Femur (tissue), 1 donor: Measurements from ENCODE around the gene AKAP13.
"Not testable (repeated sequence)": the region's sequence is repeated elsewhere in the genome, so short reads cannot be mapped to it uniquely, and the experiment has no call there.

Experiments used
- DNase-seq: peaks from one replicate; pipeline ENCODE4 v3.0.0-alpha.2; 2017

The AKAP13 gene

GRCh38 chr15:85348048-85348766 lies 32.2 kb upstream of the AKAP13 start:
- DNase-seq, result not testable (repeated sequence)

- DNase-seq, result not testable (repeated sequence)
Measured at GRCh38 chr15:85349062-85349461, 31.3 kb upstream of the AKAP13 start.

- no peak for DNase-seq
Measured at GRCh38 chr15:85350395-85350794, 30.0 kb upstream of the AKAP13 start.

- DNase-seq, result not testable (repeated sequence)
Measured at GRCh38 chr15:85351501-85351900, 28.9 kb upstream of the AKAP13 start.

GRCh38 chr15:85351965-85352364 lies 28.4 kb upstream of the AKAP13 start:
- DNase-seq, result no peak

GRCh38 chr15:85353516-85353915 lies 26.9 kb upstream of the AKAP13 start:
- DNase-seq, result no peak

GRCh38 chr15:85354461-85354860 lies 25.9 kb upstream of the AKAP13 start:
- peak; percentile 36 for DNase-seq

- DNase-seq, result no peak
Measured at GRCh38 chr15:85354948-85355347, 25.5 kb upstream of the AKAP13 start.

- DNase-seq, result no peak
Measured at GRCh38 chr15:85356276-85356675, 24.1 kb upstream of the AKAP13 start.

GRCh38 chr15:85361323-85361722 lies 19.1 kb upstream of the AKAP13 start:
- DNase-seq, result no peak

- DNase-seq, result no peak
Measured at GRCh38 chr15:85362436-85363081, 17.8 kb upstream of the AKAP13 start.

GRCh38 chr15:85365980-85366379 lies 14.4 kb upstream of the AKAP13 start:
- DNase-seq, result no peak

GRCh38 chr15:85367741-85368140 lies 12.7 kb upstream of the AKAP13 start:
- no peak for DNase-seq

- no peak for DNase-seq
Measured at GRCh38 chr15:85374831-85375230, 5.6 kb upstream of the AKAP13 start.

- DNase-seq, result no peak
Measured at GRCh38 chr15:85377269-85377668, 3.1 kb upstream of the AKAP13 start.

GRCh38 chr15:85377986-85378385 lies 2.4 kb upstream of the AKAP13 start:
- DNase-seq, result no peak

- peak; percentile 47 for DNase-seq
Measured at GRCh38 chr15:85379403-85380131, 836 bp upstream of the AKAP13 start.

- no peak for DNase-seq
Measured at GRCh38 chr15:85380812-85381642, 624 bp downstream of the AKAP13 start.

GRCh38 chr15:85381850-85382751 lies 1.7 kb downstream of the AKAP13 start:
- no peak for DNase-seq

GRCh38 chr15:85382942-85383341 lies 2.5 kb downstream of the AKAP13 start:
- DNase-seq, result no peak

- DNase-seq, result no peak
Measured at GRCh38 chr15:85383470-85384148, 3.2 kb downstream of the AKAP13 start.
